ENCODE measurements around the gene NCKAP1.
"Not testable (repeated sequence)": the region's sequence is repeated elsewhere in the genome, so short reads cannot be mapped to it uniquely, and the experiment has no call there.

The NCKAP1 gene

GRCh38 chr2:182999348-183000028, 38.8 kb downstream of the NCKAP1 start:
- no peak for DNase-seq

- DNase-seq, result no peak
These were observed 43.9 kb downstream of the NCKAP1 start for GRCh38 chr2:182994228-182994912.

GRCh38 chr2:182982941-182983340, 55.3 kb downstream of the NCKAP1 start:
- no peak for DNase-seq

- DNase-seq, result not testable (repeated sequence)
These were observed 56.8 kb downstream of the NCKAP1 start for GRCh38 chr2:182981475-182981874.

GRCh38 chr2:182980652-182981051, 57.6 kb downstream of the NCKAP1 start:
- no peak for DNase-seq

GRCh38 chr2:182980115-182980514, 58.1 kb downstream of the NCKAP1 start:
- DNase-seq, result peak; percentile 29

GRCh38 chr2:182977463-182977862, 60.8 kb downstream of the NCKAP1 start:
- no peak for DNase-seq

GRCh38 chr2:182973441-182974352, 64.6 kb downstream of the NCKAP1 start:
- DNase-seq, result no peak

GRCh38 chr2:182972548-182972942, 65.7 kb downstream of the NCKAP1 start:
- no peak for DNase-seq

- no peak for DNase-seq
These were observed 66.3 kb downstream of the NCKAP1 start for GRCh38 chr2:182971820-182972547.

GRCh38 chr2:182970486-182970885, 67.8 kb downstream of the NCKAP1 start:
- DNase-seq, result no peak

GRCh38 chr2:182968493-182968892, 69.8 kb downstream of the NCKAP1 start:
- no peak for DNase-seq

- DNase-seq, result not testable (repeated sequence)
These were observed 71.9 kb downstream of the NCKAP1 start for GRCh38 chr2:182966356-182966755.

GRCh38 chr2:182962641-182963040, 75.6 kb downstream of the NCKAP1 start:
- DNase-seq, result no peak

GRCh38 chr2:182960869-182961268, 77.4 kb downstream of the NCKAP1 start:
- not testable (repeated sequence) for DNase-seq

GRCh38 chr2:182954789-182955188, 83.5 kb downstream of the NCKAP1 start:
- DNase-seq, result no peak

GRCh38 chr2:182952741-182953450, 85.4 kb downstream of the NCKAP1 start:
- peak; percentile 51 for DNase-seq

- no peak for DNase-seq
These were observed 86.2 kb downstream of the NCKAP1 start for GRCh38 chr2:182951948-182952663.

- no peak for DNase-seq
These were observed 87.7 kb downstream of the NCKAP1 start for GRCh38 chr2:182950546-182950945.

- DNase-seq, result peak; percentile 12
These were observed 88.6 kb downstream of the NCKAP1 start for GRCh38 chr2:182949572-182950189.

GRCh38 chr2:182949052-182949451, 89.2 kb downstream of the NCKAP1 start:
- DNase-seq, result no peak
